Activated T-helper 1 cell treated with anti-CD3 and anti-CD28 coated beads, Interleukin-12 subunit alpha, Interleukin-12 subunit beta, Interleukin-2, Interleukin-4 antibody, amounts not matched to agents 30 ng/mL and 10 ng/mL and 1 ng/mL, durations not matched to agents 14 hours and 24 hours and 36 hours (primary cell): Measurements from ENCODE around the gene MYO1C. TPM values are rescaled to one million over a fixed set of nuclear protein-coding genes. Genes with fewer than 3 reads are reported as not detected.
"Not testable (repeated sequence)": the region's sequence is repeated elsewhere in the genome, so short reads cannot be mapped to it uniquely, and the experiment has no call there.

Experiments
- DNase-seq: peaks from one replicate; pipeline ENCODE4 v3.0.0; 2021; ENCODE audit warnings: low spot score
- H3K27ac Mint-ChIP-seq: one replicate; pipeline ENCODE4 v1.8.0; 2021; ENCODE audit warnings: mild to moderate bottlenecking, mixed read lengths
- H3K27me3 Mint-ChIP-seq: one replicate; pipeline ENCODE4 v1.8.0; 2022; ENCODE audit warnings: mild to moderate bottlenecking, moderate library complexity, mixed read lengths; ENCODE audit not compliant: insufficient read depth
- H3K36me3 Mint-ChIP-seq: one replicate; pipeline ENCODE4 v1.8.0; 2021; ENCODE audit warnings: low read depth, mixed read lengths
- H3K4me1 Mint-ChIP-seq: one replicate; pipeline ENCODE4 v1.8.0; 2021; ENCODE audit warnings: low read depth, mixed read lengths
- H3K4me3 Mint-ChIP-seq: one replicate; pipeline ENCODE4 v1.8.0; 2021; ENCODE audit warnings: mild to moderate bottlenecking, moderate library complexity, mixed read lengths
- H3K9me3 Mint-ChIP-seq: one replicate; pipeline ENCODE4 v1.8.0; 2021; ENCODE audit warnings: mixed read lengths
- intact Hi-C: fragments of 100-400 bp; cut with micrococcal nuclease; formaldehyde crosslinking; loops from one replicate; pipeline ENCODE4 v1.15.1; 2024
- total RNA-seq: library from RNA; stranded (reverse); gene quantifications from 2 replicates; pipeline ENCODE4 v1.2.3, GENCODE V29; 2022

The MYO1C gene
- total RNA-seq, 1 donor from 2014 or later: 31.1 TPM

GRCh38 chr17:1440921-1441320, 51.6 kb downstream of the MYO1C start:
- no peaks in the 10 kb centered on the region for H3K4me1 Mint-ChIP-seq
- no peaks in the 10 kb centered on the region for H3K27me3 Mint-ChIP-seq
- no peak for DNase-seq
- H3K9me3 Mint-ChIP-seq: no peaks in the 10 kb centered on the region
- no peak overlapping the region for H3K4me3 Mint-ChIP-seq
- no peak overlapping the region for H3K27ac Mint-ChIP-seq
- intact Hi-C loops: no loop called here
- peaks cover 10% of the 10 kb centered on the region for H3K36me3 Mint-ChIP-seq

DNA sequence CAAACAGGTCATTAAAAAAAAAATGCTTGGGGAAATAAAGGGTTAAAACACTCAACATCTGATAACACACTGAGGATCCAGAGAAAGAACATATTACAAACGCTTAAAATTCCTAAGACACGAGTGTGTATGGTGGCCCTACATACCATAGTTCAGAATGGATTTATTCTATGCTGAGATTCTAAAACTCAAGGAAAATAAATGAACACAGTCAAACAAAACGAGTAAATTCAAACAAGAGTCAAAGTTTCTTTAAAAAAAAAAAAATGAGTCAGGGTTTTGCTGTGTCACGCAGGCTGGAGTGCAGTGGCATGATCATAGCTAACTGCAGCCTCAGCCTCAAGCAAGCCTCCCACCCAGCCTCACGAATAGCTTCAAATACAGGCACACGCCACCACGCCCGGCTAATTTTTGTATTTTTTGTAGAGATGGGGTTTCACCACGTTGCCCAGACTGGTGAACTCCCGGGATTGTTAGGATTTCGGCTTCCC, 53.8 kb downstream of the MYO1C start:
- H3K27ac Mint-ChIP-seq: no peak overlapping the region
- no peaks in the 10 kb centered on the region for H3K27me3 Mint-ChIP-seq
- no peak for DNase-seq
- H3K4me3 Mint-ChIP-seq: no peak overlapping the region
- intact Hi-C loops: no loop called here
- H3K36me3 Mint-ChIP-seq: peaks cover 25% of the 10 kb centered on the region
- H3K4me1 Mint-ChIP-seq: no peaks in the 10 kb centered on the region
- no peaks in the 10 kb centered on the region for H3K9me3 Mint-ChIP-seq

DNA sequence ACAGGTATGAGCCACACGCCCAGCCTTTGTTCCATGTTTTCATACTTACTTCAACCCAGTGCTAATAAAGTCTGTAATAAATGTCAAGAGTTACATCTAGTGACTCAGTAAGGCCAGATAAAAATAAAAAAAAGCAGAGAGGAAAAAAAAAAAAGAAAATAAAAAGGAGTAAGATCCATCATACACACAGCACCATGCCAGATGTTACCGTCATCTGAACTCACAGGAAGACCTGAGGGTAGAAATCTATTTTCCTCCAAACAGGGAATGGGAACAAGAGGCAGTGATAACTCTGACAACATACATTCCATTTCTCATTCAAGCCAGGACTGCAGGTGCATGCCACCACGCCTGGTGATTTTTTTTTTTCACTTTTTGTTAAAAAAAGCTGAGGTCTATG, 57.2 kb downstream of the MYO1C start:
- no peaks in the 10 kb centered on the region for H3K9me3 Mint-ChIP-seq
- H3K27me3 Mint-ChIP-seq: no peaks in the 10 kb centered on the region
- no peak overlapping the region for H3K27ac Mint-ChIP-seq
- H3K36me3 Mint-ChIP-seq: peaks cover 38% of the 10 kb centered on the region
- peaks cover 15% of the 10 kb centered on the region for H3K4me1 Mint-ChIP-seq
- no peak for DNase-seq
- intact Hi-C loops: no loop called here
- no peak overlapping the region for H3K4me3 Mint-ChIP-seq

- intact Hi-C loops: no loop called here
These were observed 58.3 kb downstream of the MYO1C start for GRCh38 chr17:1434150-1434549.

DNA sequence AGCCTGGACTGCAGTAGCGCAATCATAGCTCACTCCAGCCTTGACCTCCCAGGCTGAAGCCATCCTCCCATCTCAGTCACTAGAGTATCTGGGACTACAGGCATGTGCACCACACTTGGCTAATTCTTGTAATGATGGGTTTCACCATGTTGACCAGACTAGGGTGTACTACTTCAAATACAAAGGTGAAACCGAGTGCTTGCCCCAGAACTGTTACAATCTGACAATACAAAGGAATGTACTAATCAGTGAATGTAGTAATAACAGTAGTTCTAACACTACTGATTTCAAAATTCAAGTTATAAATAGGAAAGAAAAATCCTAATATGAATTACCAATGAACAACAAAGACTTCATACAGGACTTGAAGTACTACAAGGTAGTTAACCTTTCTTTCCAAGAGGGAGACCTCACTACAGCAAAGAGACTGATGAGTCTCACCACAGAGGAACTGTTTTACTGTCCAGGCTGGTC, 60.8 kb downstream of the MYO1C start:
- Mint-ChIP-seq H3K4me1 (peaks cover 15% of the 10 kb centered on the region), H3K27me3 (no peaks in the 10 kb centered on the region), H3K36me3 (peaks cover 38% of the 10 kb centered on the region), H3K9me3 (no peaks in the 10 kb centered on the region), H3K4me3 (no peak overlapping the region), H3K27ac (no peak overlapping the region)
- intact Hi-C loops: no loop called here
- DNase-seq: no peak

More at GRCh38 chr17:1434150-1434549, 58.3 kb downstream of the MYO1C start:
- H3K9me3 Mint-ChIP-seq: no peaks in the 10 kb centered on the region
- no peak for DNase-seq
- no peak overlapping the region for H3K27ac Mint-ChIP-seq
- H3K4me3 Mint-ChIP-seq: no peak overlapping the region
- H3K4me1 Mint-ChIP-seq: peaks cover 15% of the 10 kb centered on the region
- H3K27me3 Mint-ChIP-seq: no peaks in the 10 kb centered on the region
- H3K36me3 Mint-ChIP-seq: peaks cover 38% of the 10 kb centered on the region

- H3K4me1 Mint-ChIP-seq: peaks cover 20% of the 10 kb centered on the region
- no peak for DNase-seq
- intact Hi-C loops: no loop called here
- H3K9me3 Mint-ChIP-seq: no peaks in the 10 kb centered on the region
- H3K27me3 Mint-ChIP-seq: no peaks in the 10 kb centered on the region
- peaks cover 27% of the 10 kb centered on the region for H3K36me3 Mint-ChIP-seq
- H3K27ac Mint-ChIP-seq: peak overlapping the region; percentile 1
- H3K4me3 Mint-ChIP-seq: no peak overlapping the region
These were observed 68.9 kb downstream of the MYO1C start for GRCh38 chr17:1423456-1424135.

- no peak overlapping the region for H3K4me3 Mint-ChIP-seq
- intact Hi-C loops: no loop called here
- peak overlapping the region; percentile 65 for H3K27ac Mint-ChIP-seq
- H3K4me1 Mint-ChIP-seq: peaks cover 20% of the 10 kb centered on the region
- DNase-seq: no peak
- H3K36me3 Mint-ChIP-seq: peaks cover 30% of the 10 kb centered on the region
- no peaks in the 10 kb centered on the region for H3K27me3 Mint-ChIP-seq
- no peaks in the 10 kb centered on the region for H3K9me3 Mint-ChIP-seq
These were observed 69.6 kb downstream of the MYO1C start for GRCh38 chr17:1422885-1423284.

- Mint-ChIP-seq H3K4me3 (no peak overlapping the region), H3K36me3 (peaks cover 31% of the 10 kb centered on the region), H3K27ac (no peak overlapping the region), H3K27me3 (no peaks in the 10 kb centered on the region), H3K4me1 (peaks cover 20% of the 10 kb centered on the region), H3K9me3 (no peaks in the 10 kb centered on the region)
- intact Hi-C loops: no loop called here
- DNase-seq: no peak
These were observed 71.0 kb downstream of the MYO1C start for GRCh38 chr17:1421470-1421869.

GRCh38 chr17:1420981-1421380, 71.5 kb downstream of the MYO1C start:
- Mint-ChIP-seq H3K4me3 (no peak overlapping the region), H3K36me3 (peaks cover 29% of the 10 kb centered on the region)
- no peak for DNase-seq

DNA sequence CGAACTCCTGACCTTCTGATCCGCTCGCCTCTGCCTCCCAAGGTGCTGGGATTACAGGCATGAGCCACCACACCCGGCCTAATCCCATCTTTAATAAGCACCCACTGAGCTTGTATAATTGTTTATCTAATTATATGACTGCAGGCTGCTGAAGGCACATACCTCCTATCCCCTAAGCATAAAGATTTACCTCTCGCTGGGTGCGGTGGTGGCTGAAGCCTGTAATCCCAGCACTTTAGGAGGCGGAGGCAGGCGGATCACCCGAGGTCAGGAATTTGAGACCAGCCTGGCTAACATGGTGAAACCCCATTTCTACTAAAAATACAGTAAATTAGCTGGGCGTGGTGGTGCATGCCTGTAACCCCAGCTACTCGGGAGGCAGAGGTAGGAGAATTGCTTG, 72.3 kb downstream of the MYO1C start:
- Mint-ChIP-seq H3K27me3 (no peaks in the 10 kb centered on the region), H3K27ac (no peak overlapping the region), H3K4me3 (no peak overlapping the region), H3K36me3 (peaks cover 27% of the 10 kb centered on the region), H3K9me3 (no peaks in the 10 kb centered on the region), H3K4me1 (peaks cover 12% of the 10 kb centered on the region)
- DNase-seq: no peak
- intact Hi-C loops: no loop called here

More at GRCh38 chr17:1420981-1421380, 71.5 kb downstream of the MYO1C start:
- H3K9me3 Mint-ChIP-seq: no peaks in the 10 kb centered on the region
- intact Hi-C loops: no loop called here
- no peaks in the 10 kb centered on the region for H3K27me3 Mint-ChIP-seq
- peaks cover 18% of the 10 kb centered on the region for H3K4me1 Mint-ChIP-seq
- no peak overlapping the region for H3K27ac Mint-ChIP-seq

GRCh38 chr17:1418476-1418875, 74.0 kb downstream of the MYO1C start:
- peaks cover 10% of the 10 kb centered on the region for H3K4me1 Mint-ChIP-seq
- H3K4me3 Mint-ChIP-seq, H3K27me3 Mint-ChIP-seq, DNase-seq, intact Hi-C loops, H3K9me3 Mint-ChIP-seq, H3K27ac Mint-ChIP-seq: not testable (repeated sequence)
- peaks cover 21% of the 10 kb centered on the region for H3K36me3 Mint-ChIP-seq

DNA sequence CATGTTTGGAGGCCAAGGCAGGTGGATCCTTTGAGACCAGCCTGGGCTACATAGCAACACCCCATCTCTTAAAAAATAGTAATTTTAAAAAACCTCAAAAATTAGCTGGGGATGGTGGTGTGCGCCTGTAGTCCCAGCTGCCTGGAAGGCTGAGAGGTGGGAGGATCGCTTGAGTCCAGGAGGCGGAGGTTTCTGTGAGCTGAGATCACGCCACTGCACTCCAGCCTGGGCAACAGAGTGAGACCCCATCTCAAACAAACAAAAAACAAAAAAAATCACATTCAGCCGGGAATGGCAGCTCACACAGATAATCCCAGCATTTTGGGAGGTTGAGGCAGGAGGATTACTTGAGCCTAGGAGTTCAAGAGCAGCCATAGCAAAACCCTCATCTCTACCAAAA, 76.1 kb downstream of the MYO1C start:
- H3K9me3 Mint-ChIP-seq: no peaks in the 10 kb centered on the region
- no peaks in the 10 kb centered on the region for H3K27me3 Mint-ChIP-seq
- H3K4me1 Mint-ChIP-seq: no peaks in the 10 kb centered on the region
- H3K4me3 Mint-ChIP-seq: no peak overlapping the region
- intact Hi-C loops: no loop called here
- H3K27ac Mint-ChIP-seq: no peak overlapping the region
- peaks cover 10% of the 10 kb centered on the region for H3K36me3 Mint-ChIP-seq
- DNase-seq: no peak

DNA sequence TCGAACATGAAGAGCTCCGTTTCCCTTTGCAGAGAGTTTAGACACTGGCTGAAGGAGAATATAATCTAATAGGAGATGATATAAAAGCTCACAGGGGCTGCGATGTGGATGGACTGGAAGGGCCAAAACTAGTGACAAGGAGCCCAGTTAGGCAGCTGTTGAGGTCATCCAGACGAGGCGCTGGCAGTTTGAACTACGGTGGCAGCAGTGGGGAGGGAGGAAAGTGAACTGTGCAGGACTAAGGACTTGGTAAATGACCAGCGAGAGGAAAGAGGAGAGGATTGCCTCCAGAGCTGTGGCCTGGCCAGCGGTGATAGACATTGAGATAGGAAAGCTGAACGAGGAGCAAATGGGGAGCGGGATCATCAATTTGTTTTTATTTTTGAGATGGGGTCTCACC, 77.9 kb downstream of the MYO1C start:
- H3K36me3 Mint-ChIP-seq: peaks cover 6% of the 10 kb centered on the region
- no peak overlapping the region for H3K4me3 Mint-ChIP-seq
- intact Hi-C loops: no loop called here
- H3K27me3 Mint-ChIP-seq: no peaks in the 10 kb centered on the region
- no peak for DNase-seq
- no peaks in the 10 kb centered on the region for H3K9me3 Mint-ChIP-seq
- H3K4me1 Mint-ChIP-seq: no peaks in the 10 kb centered on the region
- H3K27ac Mint-ChIP-seq: no peak overlapping the region
